IMR-90 (cell line): ENCODE data around the gene CYB5B. TPM values are rescaled to one million over a fixed set of nuclear protein-coding genes. Genes with fewer than 3 reads are reported as not detected.

Experiments
- ATAC-seq: fragments of 200-7000 bp; cut with Tn5 transposase; 2 replicates; pipeline ENCODE4 v1.9.1; 2020; ENCODE audit warnings: low read depth, mild to moderate bottlenecking, moderate library complexity
- BruUV-seq: library from RNA; stranded (reverse); fragments of 400-500 nt; replicated peaks from 2 replicates; lab custom pipeline; 2021; lab: Mats Ljungman, UMichigan
- CTCF ChIA-PET: fragments of 300-600 bp; formaldehyde crosslinking; extraction: SDS; loops from one replicate; lab custom pipeline; 2021; ENCODE audit warnings: antibody characterized with exemption; lab: Yijun Ruan, JAX
- POLR2A ChIA-PET: fragments of 300-600 bp; sonication (Branson Sonifier 250); formaldehyde crosslinking; loops from one replicate; lab custom pipeline; 2022; ENCODE audit warnings: antibody characterized with exemption; ENCODE audit not compliant: unreplicated experiment; lab: Charles Lee
- DNase-seq: peaks from one replicate; pipeline ENCODE4 v3.0.0; 2013
- H2AFZ ChIP-seq: replicated peaks from 2 replicates; pipeline ENCODE3; 2013; ENCODE audit warnings: low read length, mild to moderate bottlenecking; ENCODE audit not compliant: poor library complexity
- H2AK5ac ChIP-seq: 2 replicates; pipeline ENCODE4 v1.6.1; 2013; ENCODE audit warnings: low read depth, low read length, inconsistent platforms
- H2AK9ac ChIP-seq: replicated peaks from 2 replicates; pipeline ENCODE3; 2013; ENCODE audit warnings: mild to moderate bottlenecking, low read depth, low read length, moderate library complexity; ENCODE audit not compliant: poor library complexity
- H2BK120ac ChIP-seq: 2 replicates; pipeline ENCODE4 v1.6.1; 2013; ENCODE audit warnings: low read depth, low read length, inconsistent platforms
- H2BK15ac ChIP-seq: 3 replicates; pipeline ENCODE4 v1.6.1; 2013; ENCODE audit warnings: low read depth, low read length, inconsistent platforms
- H2BK20ac ChIP-seq: 2 replicates; pipeline ENCODE4 v1.6.1; 2013; ENCODE audit warnings: low read depth, mild to moderate bottlenecking, inconsistent platforms, low read length, moderate library complexity
- H2BK5ac ChIP-seq: 2 replicates; pipeline ENCODE4 v1.6.1; 2013; ENCODE audit warnings: mild to moderate bottlenecking, low read depth, low read length, inconsistent platforms; ENCODE audit not compliant: poor library complexity, severe bottlenecking
- H3K14ac ChIP-seq: replicated peaks from 2 replicates; pipeline ENCODE4 v1.6.1; 2013; ENCODE audit warnings: low read depth, low read length, inconsistent platforms
- H3K18ac ChIP-seq: 2 replicates; pipeline ENCODE4 v1.6.1; 2013; ENCODE audit warnings: low read depth, low read length, control low read depth
- H3K23ac ChIP-seq: 2 replicates; pipeline ENCODE4 v1.6.1; 2013; ENCODE audit warnings: low read depth, low read length, inconsistent platforms
- H3K27ac ChIP-seq: 2 replicates; pipeline ENCODE4 v1.5.1; 2013; ENCODE audit warnings: mild to moderate bottlenecking, control low read depth, low read length; ENCODE audit not compliant: insufficient read depth
- H3K27me3 ChIP-seq: 2 replicates; pipeline ENCODE4 v1.6.1; 2013; ENCODE audit warnings: low read length; ENCODE audit not compliant: control insufficient read depth, insufficient read depth
- H3K36me3 ChIP-seq: 2 replicates; pipeline ENCODE4 v1.6.1; 2013; ENCODE audit warnings: low read length, mixed read lengths; ENCODE audit not compliant: control insufficient read depth, insufficient read depth
- H3K4ac ChIP-seq: 2 replicates; pipeline ENCODE4 v1.6.1; 2013; ENCODE audit warnings: low read depth, low read length, inconsistent platforms
- H3K4me1 ChIP-seq: 2 replicates; pipeline ENCODE4 v1.6.1; 2013; ENCODE audit warnings: low read length, mixed read lengths; ENCODE audit not compliant: control insufficient read depth, insufficient read depth
- H3K4me2 ChIP-seq: 2 replicates; pipeline ENCODE4 v1.6.1; 2013; ENCODE audit warnings: low read depth, mild to moderate bottlenecking, control low read depth, low read length, moderate library complexity
- H3K4me3 ChIP-seq: 2 replicates; pipeline ENCODE4 v1.5.1; 2013; ENCODE audit warnings: low read depth, mild to moderate bottlenecking, control low read depth, low read length, moderate library complexity; ENCODE audit not compliant: insufficient read depth
- H3K56ac ChIP-seq: 2 replicates; pipeline ENCODE4 v1.6.1; 2013; ENCODE audit warnings: low read length, inconsistent platforms; ENCODE audit not compliant: insufficient read depth; ENCODE audit errors: extremely low read depth
- H3K79me1 ChIP-seq, 2 experiments: 2 replicates each; pipeline ENCODE4 v1.6.1; 2013; ENCODE audit warnings: low read length in 2 of 2, inconsistent platforms in 1 of 2, low read depth in 1 of 2
- H3K9ac ChIP-seq: 2 replicates; pipeline ENCODE4 v1.6.1; 2013; ENCODE audit warnings: low read depth, low read length, control low read depth
- H3K9me1 ChIP-seq: 2 replicates; pipeline ENCODE4 v1.6.1; 2013; ENCODE audit warnings: low read length, inconsistent platforms; ENCODE audit not compliant: insufficient read depth
- H3K9me3 ChIP-seq: 2 replicates; pipeline ENCODE4 v1.6.1; 2013; ENCODE audit warnings: low read length; ENCODE audit not compliant: control insufficient read depth, insufficient read depth
- H4K20me1 ChIP-seq: 2 replicates; pipeline ENCODE4 v1.6.1; 2013; ENCODE audit warnings: low read length, inconsistent platforms; ENCODE audit not compliant: insufficient read depth
- H4K5ac ChIP-seq: 2 replicates; pipeline ENCODE4 v1.6.1; 2013; ENCODE audit warnings: mild to moderate bottlenecking, low read depth, low read length, control low read depth
- H4K8ac ChIP-seq, 2 experiments: 2 replicates each; pipeline ENCODE4 v1.6.1; 2013; ENCODE audit warnings: low read depth in 2 of 2, low read length in 2 of 2, control low read depth in 1 of 2, inconsistent platforms in 1 of 2
- H4K91ac ChIP-seq: 2 replicates; pipeline ENCODE4 v1.6.1; 2013; ENCODE audit warnings: low read depth, low read length, inconsistent platforms; ENCODE audit not compliant: insufficient read depth
- BHLHE40 ChIP-seq: fragments of 150-350 bp; IDR thresholded peaks from 2 replicates; pipeline ENCODE4 v1.6.1; 2016; ENCODE audit warnings: mild to moderate bottlenecking, low read depth, low read length
- CEBPB ChIP-seq: IDR thresholded peaks from 2 replicates; pipeline ENCODE4 v1.6.1; 2012; ENCODE audit warnings: low read depth, low read length, improper control_type of control experiment
- CHD1 ChIP-seq: IDR thresholded peaks from 2 replicates; pipeline ENCODE4 v1.6.1; 2012; ENCODE audit warnings: low read depth, low read length, improper control_type of control experiment
- FOS ChIP-seq: fragments of 150-350 bp; IDR thresholded peaks from 2 replicates; pipeline ENCODE4 v1.6.1; 2016; ENCODE audit warnings: low read depth, low read length
- MAFK ChIP-seq: IDR thresholded peaks from 2 replicates; pipeline ENCODE4 v1.6.1; 2012; ENCODE audit warnings: low read depth, low read length, improper control_type of control experiment
- MAZ ChIP-seq: IDR thresholded peaks from 2 replicates; pipeline ENCODE4 v1.6.1; 2012; ENCODE audit warnings: low read depth, mild to moderate bottlenecking, low read length, improper control_type of control experiment, moderate library complexity, borderline replicate concordance
- MXI1 ChIP-seq: IDR thresholded peaks from 2 replicates; pipeline ENCODE4 v1.6.1; 2012; ENCODE audit warnings: low read depth, mild to moderate bottlenecking, low read length, moderate library complexity, borderline replicate concordance
- NFE2L2 ChIP-seq: fragments of 150-350 bp; IDR thresholded peaks from 2 replicates; pipeline ENCODE4 v1.6.1; 2016; ENCODE audit warnings: low read depth, mild to moderate bottlenecking, low read length
- POLR2A ChIP-seq: IDR thresholded peaks from 2 replicates; pipeline ENCODE4 v1.6.1; 2012; ENCODE audit warnings: mild to moderate bottlenecking, low read depth, low read length
- RAD21 ChIP-seq: IDR thresholded peaks from 2 replicates; pipeline ENCODE4 v1.6.1; 2012; ENCODE audit warnings: low read length, improper control_type of control experiment
- RCOR1 ChIP-seq: IDR thresholded peaks from 2 replicates; pipeline ENCODE4 v1.6.1; 2012; ENCODE audit warnings: mild to moderate bottlenecking, low read length, improper control_type of control experiment; ENCODE audit not compliant: insufficient replicate concordance
- RFX5 ChIP-seq: IDR thresholded peaks from 2 replicates; pipeline ENCODE4 v1.8.0; 2012; ENCODE audit warnings: low read depth, mild to moderate bottlenecking, low read length, moderate library complexity
- SMC3 ChIP-seq: fragments of 150-350 bp; IDR thresholded peaks from 2 replicates; pipeline ENCODE4 v1.6.1; 2016; ENCODE audit warnings: low read depth, mild to moderate bottlenecking, antibody characterized with exemption, low read length, moderate library complexity
- WGBS, 2 experiments: methylation state at CpG; one replicate each; pipeline versions ENCODE4 v1.1.5 to v1.1.7; 2013; ENCODE audit warnings: missing lambda C conversion rate in 2 of 2; ENCODE audit not compliant: insufficient read length in 1 of 2; ENCODE audit errors: extremely low coverage in 2 of 2; 5-methylcytosine and 5-hydroxymethylcytosine counted together
- dilution Hi-C: fragments of 300-500 bp; cut with HindIII; formaldehyde crosslinking; loops from one replicate; pipeline ENCODE4 v1.14.3; 2018; ENCODE audit warnings: low sequenced_read_pairs; ENCODE audit not compliant: unreplicated experiment
- in situ Hi-C: fragments of 300-500 bp; cut with MboI; formaldehyde crosslinking; loops from 3 replicates; pipeline ENCODE4 v1.14.3; 2019; ENCODE audit warnings: low sequenced_read_pairs, inconsistent platforms, mixed read lengths
- intact Hi-C: fragments of 100-400 bp; cut with micrococcal nuclease; formaldehyde crosslinking; loops from 2 replicates; pipeline ENCODE4 v1.10.0; 2022
- polyA plus RNA-seq, 3 experiments: library from polyadenylated mRNA; depleted of rRNA; stranded (reverse); fragments of >200 nt; gene quantifications; 2 replicates each; pipeline ENCODE4 v1.2.3, GENCODE V29; 2012; ENCODE audit warnings: low replicate concordance in 1 of 3
- total RNA-seq: library from RNA; depleted of rRNA; stranded (reverse); fragments of >200 nt; gene quantifications from 2 replicates; pipeline ENCODE4 v1.2.3, GENCODE V29; 2012
- TF ChIP-seq, protein P1 (sequence below): fragments of 150-350 bp; IDR thresholded peaks from 2 replicates; pipeline ENCODE4 v1.6.1; 2016; ENCODE audit warnings: low read depth, mild to moderate bottlenecking, low read length, moderate library complexity, borderline replicate concordance
- TF ChIP-seq, protein P2 (sequence below): conservative IDR thresholded peaks from 2 replicates; pipeline ENCODE4 v1.5.1; 2012; ENCODE audit warnings: mild to moderate bottlenecking, low read depth, low read length, improper control_type of control experiment
- TF ChIP-seq, protein P3 (sequence below): fragments of 150-350 bp; IDR thresholded peaks from 2 replicates; pipeline ENCODE4 v1.6.1; 2017; ENCODE audit warnings: mild to moderate bottlenecking, antibody characterized with exemption, low read length, low read depth

Gene CYB5B
- total and polyA plus RNA-seq, 2 of the 4 experiments (the other 2 are of a cell fraction) = 100 to 102 TPM

DNA sequence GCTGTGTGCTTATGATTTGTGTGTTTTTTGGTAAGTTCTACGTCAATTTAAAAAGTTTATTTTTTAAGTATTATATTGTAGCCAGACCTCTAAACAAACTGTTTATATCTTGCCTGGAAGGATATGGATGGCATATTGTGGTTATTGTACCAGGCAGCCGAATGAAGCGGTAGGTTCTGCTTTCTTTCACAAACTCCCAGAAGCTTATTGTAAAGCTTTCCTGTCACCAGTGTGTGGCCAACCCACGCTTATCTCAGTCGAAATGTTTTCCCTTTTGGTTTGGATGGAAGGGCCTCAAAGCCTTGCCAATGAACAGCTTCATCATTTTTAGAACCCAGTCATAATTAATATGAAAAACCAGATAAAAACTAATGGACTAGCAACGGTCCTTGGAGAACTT lies 53.1 kb downstream of the CYB5B start:
- H4K8ac ChIP-seq = peak overlapping the region; percentile 6 to 74
- H3K4me1 ChIP-seq = peaks cover 35% of the 10 kb centered on the region
- intact Hi-C loops = no loop called here
- no peak overlapping the region for H3K9ac ChIP-seq
- ATAC-seq (peak; percentile 12), DNase-seq (peak; percentile 39)
- BruUV-seq = no TSS peak
- no peaks in the 10 kb centered on the region for H3K9me3 ChIP-seq
- peak overlapping the region; percentile 75 for H4K5ac ChIP-seq
- H2AK5ac ChIP-seq = peak overlapping the region; percentile 84
- no peaks in the 10 kb centered on the region for H3K36me3 ChIP-seq
- H2BK120ac ChIP-seq = peak overlapping the region; percentile 98
- CTCF ChIA-PET = interaction anchor here (0.6 to 2.0 kb wide), 6 partner anchors 13 to 82 kb away, joined by 3 to 8 read pairs (median 4); no protein-coding TSS in a partner anchor
- H2BK5ac ChIP-seq = peak overlapping the region; percentile 97
- H3K27me3 ChIP-seq = no peaks in the 10 kb centered on the region
- peak overlapping the region; percentile 86; the same call in 2 of the 3 replicates for H2BK15ac ChIP-seq
- no peak overlapping the region for H2AFZ ChIP-seq
- H3K4ac ChIP-seq = peak overlapping the region; percentile 87
- dilution Hi-C loops = no loop called here
- peak overlapping the region; percentile 36; the same call in 1 of the 2 replicates for H3K4me2 ChIP-seq
- H2BK20ac ChIP-seq = peak overlapping the region; percentile 98
- no peak overlapping the region for H3K4me3 ChIP-seq
- H4K20me1 ChIP-seq = 0 out of 2 replicates have a peak, but pooled peaks cover 3% of the 10 kb centered on the region
- peak overlapping the region; percentile 73 for H3K18ac ChIP-seq
- WGBS, 2 experiments = no CpG with 5 or more reads among the region's 6 CpGs
- H2AK9ac ChIP-seq = no peak overlapping the region
- peak overlapping the region; percentile 63; the same call in 1 of the 2 replicates for H3K56ac ChIP-seq
- peaks cover 14% of the 10 kb centered on the region for H3K9me1 ChIP-seq
- H3K14ac ChIP-seq = peak overlapping the region; percentile 64
- in situ Hi-C loops = no loop called here
- TF ChIP-seq BHLHE40 (no peak), SMC3 (no peak), FOS (no peak), POLR2A (no peak), CEBPB (no peak), RAD21 (no peak), MXI1 (no peak), NFE2L2 (no peak), MAFK (no peak), CHD1 (no peak), MAZ (no peak), RCOR1 (no peak), RFX5 (no peak)
- TF ChIP-seq, protein P1, sequence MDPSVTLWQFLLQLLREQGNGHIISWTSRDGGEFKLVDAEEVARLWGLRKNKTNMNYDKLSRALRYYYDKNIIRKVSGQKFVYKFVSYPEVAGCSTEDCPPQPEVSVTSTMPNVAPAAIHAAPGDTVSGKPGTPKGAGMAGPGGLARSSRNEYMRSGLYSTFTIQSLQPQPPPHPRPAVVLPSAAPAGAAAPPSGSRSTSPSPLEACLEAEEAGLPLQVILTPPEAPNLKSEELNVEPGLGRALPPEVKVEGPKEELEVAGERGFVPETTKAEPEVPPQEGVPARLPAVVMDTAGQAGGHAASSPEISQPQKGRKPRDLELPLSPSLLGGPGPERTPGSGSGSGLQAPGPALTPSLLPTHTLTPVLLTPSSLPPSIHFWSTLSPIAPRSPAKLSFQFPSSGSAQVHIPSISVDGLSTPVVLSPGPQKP = no peak
- TF ChIP-seq, protein P2, sequence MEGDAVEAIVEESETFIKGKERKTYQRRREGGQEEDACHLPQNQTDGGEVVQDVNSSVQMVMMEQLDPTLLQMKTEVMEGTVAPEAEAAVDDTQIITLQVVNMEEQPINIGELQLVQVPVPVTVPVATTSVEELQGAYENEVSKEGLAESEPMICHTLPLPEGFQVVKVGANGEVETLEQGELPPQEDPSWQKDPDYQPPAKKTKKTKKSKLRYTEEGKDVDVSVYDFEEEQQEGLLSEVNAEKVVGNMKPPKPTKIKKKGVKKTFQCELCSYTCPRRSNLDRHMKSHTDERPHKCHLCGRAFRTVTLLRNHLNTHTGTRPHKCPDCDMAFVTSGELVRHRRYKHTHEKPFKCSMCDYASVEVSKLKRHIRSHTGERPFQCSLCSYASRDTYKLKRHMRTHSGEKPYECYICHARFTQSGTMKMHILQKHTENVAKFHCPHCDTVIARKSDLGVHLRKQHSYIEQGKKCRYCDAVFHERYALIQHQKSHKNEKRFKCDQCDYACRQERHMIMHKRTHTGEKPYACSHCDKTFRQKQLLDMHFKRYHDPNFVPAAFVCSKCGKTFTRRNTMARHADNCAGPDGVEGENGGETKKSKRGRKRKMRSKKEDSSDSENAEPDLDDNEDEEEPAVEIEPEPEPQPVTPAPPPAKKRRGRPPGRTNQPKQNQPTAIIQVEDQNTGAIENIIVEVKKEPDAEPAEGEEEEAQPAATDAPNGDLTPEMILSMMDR = no peak
- TF ChIP-seq, protein P3, sequence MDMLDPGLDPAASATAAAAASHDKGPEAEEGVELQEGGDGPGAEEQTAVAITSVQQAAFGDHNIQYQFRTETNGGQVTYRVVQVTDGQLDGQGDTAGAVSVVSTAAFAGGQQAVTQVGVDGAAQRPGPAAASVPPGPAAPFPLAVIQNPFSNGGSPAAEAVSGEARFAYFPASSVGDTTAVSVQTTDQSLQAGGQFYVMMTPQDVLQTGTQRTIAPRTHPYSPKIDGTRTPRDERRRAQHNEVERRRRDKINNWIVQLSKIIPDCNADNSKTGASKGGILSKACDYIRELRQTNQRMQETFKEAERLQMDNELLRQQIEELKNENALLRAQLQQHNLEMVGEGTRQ = no peak
- peaks cover 0 to 8% of the 10 kb centered on the region in 2 experiments; a peak in 1 of 4 replicates for H3K79me1 ChIP-seq
- peak overlapping the region; percentile 95 for H3K27ac ChIP-seq
- peak overlapping the region; percentile 78 for H4K91ac ChIP-seq
- POLR2A ChIA-PET = interaction anchor here (0.5 to 1.4 kb wide), 4 partner anchors 52 to 166 kb away, joined by 3 to 9 read pairs (median 5); no protein-coding TSS in a partner anchor
- H3K23ac ChIP-seq = peak overlapping the region; percentile 82
